ENCODE data around the gene PSMA2. TPM values are rescaled to one million over a fixed set of nuclear protein-coding genes. Genes with fewer than 3 reads are reported as not detected.
"Not testable (repeated sequence)": the region's sequence is repeated elsewhere in the genome, so short reads cannot be mapped to it uniquely, and the experiment has no call there.

Gene PSMA2
- total RNA-seq, 2 donors from 2014 or later = 42.1 to 49.8 TPM

DNA sequence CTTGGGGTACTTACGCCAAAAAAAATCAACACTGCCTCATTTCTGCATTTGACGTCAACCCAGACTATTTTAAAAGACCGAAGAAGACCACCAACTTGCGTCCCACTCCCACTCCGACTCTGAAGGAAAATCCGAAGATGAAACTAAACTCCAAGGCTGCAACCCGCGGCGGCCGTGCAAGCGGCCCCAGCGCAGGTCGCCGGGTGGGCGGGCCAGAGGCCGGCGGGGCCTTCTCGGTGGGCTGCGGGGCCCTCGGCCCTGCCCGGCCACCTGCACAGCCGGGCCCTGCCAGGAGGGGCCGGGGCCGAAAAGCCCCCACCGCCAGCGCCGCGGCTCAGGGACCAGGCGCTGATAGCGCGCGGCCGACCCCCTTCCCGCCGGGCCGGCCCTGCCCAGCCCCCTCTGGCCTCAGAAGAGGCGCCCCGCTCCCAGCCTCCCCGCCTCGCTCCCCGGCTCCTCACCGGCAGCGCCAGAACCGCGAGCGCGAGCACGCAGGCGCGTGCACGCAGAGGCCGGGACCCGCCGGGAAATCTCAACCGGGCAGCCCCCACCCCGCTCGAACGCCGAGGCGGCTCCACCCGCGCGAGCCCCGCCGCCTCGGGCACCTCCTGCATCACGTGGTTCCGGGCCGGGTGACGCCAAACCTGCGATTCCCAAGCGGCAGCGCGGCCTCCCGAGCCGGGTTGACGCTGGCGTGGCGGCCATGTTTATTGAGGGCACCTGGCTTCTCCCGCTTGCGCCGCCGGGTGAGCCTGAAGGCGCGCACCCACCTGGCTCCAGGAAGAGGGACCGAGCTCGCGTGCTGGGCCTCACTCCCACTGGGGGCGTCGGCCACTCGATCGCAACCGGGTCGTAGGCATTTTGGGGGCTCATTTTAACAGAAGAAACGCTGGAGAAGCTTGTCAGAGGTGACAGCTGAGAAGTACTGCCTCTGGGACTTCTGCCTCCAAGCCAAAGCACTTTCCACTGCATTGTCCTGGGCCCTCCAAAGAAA, 20.2 kb downstream of the PSMA2 start, which contains the start of gene C7orf25:
C7orf25 (minus strand) TSS at position 617 of the 994 bp plus-strand sequence. CDS start 1,170 bp downstream, outside the sequence.
- no peaks in the 10 kb centered on the region for H3K36me3 Mint-ChIP-seq (ENCODE audit: low read depth)
- peak within 1 kb of the TSS; percentile 92 for H3K4me3 Mint-ChIP-seq
- ATAC-seq (peak; percentile 95), DNase-seq (peak; percentile 95)
- H3K27me3 Mint-ChIP-seq = no peaks in the 10 kb centered on the region
- H3K4me1 Mint-ChIP-seq = peaks cover 15% of the 10 kb centered on the region
- no peaks in the 10 kb centered on the region for H3K9me3 ChIP-seq (ENCODE audit: control insufficient read depth, low read length, poor library complexity, severe bottlenecking)
- H3K27ac Mint-ChIP-seq = peak within 1 kb of the TSS; percentile 92

DNA sequence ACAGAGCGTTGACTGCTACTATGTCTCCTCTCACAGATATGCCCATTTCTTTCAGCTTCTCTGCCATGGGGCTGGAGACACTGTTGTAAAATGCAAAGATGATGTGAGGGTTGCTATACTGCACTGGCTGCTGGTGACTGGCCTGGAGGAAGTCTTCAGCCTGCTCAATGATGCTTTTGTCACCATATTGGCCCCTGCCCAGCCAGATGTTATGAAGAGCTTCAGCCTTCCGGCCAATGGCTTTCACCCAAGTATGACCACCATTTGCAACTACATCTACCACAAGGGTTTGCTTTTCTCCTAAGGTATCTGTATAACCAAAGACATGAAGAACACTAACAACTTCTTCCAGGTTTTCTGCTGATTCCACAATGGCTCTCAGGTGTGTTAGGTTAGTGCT, 21.7 kb downstream of the PSMA2 start:
- Mint-ChIP-seq H3K4me3 (peak overlapping the region; percentile 87), H3K27ac (no peak overlapping the region), H3K4me1 (peaks cover 15% of the 10 kb centered on the region), H3K27me3 (no peaks in the 10 kb centered on the region), H3K36me3 (ENCODE audit: low read depth) (no peaks in the 10 kb centered on the region)
- DNase-seq (no peak), ATAC-seq (no peak)
- no peaks in the 10 kb centered on the region for H3K9me3 ChIP-seq (ENCODE audit: control insufficient read depth, low read length, poor library complexity, severe bottlenecking)

DNA sequence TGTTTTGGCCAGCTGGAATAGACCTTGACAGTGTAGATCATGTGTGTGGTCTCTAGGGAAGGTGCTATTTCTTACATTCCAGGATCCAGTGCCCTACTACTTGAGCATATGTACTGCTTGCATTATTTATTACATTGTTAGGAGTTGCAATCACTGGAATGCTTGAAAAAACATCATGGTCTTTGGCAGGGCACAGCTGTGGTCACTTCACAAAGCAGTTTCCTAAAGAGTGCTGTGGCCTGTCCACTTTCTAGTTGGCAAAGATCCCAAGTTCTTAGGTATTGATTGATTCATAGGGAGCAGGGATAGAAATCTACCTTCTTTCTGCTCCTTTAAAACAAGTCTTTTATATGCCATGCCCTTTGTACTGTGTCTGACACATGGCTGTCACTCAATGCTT, 24.7 kb downstream of the PSMA2 start:
- Mint-ChIP-seq H3K27me3 (no peaks in the 10 kb centered on the region), H3K36me3 (ENCODE audit: low read depth) (no peaks in the 10 kb centered on the region), H3K27ac (peak overlapping the region; percentile 2), H3K4me3 (no peak overlapping the region), H3K4me1 (peaks cover 10% of the 10 kb centered on the region)
- ATAC-seq (no peak), DNase-seq (no peak)
- H3K9me3 ChIP-seq (ENCODE audit: control insufficient read depth, low read length, poor library complexity, severe bottlenecking) = no peaks in the 10 kb centered on the region

DNA sequence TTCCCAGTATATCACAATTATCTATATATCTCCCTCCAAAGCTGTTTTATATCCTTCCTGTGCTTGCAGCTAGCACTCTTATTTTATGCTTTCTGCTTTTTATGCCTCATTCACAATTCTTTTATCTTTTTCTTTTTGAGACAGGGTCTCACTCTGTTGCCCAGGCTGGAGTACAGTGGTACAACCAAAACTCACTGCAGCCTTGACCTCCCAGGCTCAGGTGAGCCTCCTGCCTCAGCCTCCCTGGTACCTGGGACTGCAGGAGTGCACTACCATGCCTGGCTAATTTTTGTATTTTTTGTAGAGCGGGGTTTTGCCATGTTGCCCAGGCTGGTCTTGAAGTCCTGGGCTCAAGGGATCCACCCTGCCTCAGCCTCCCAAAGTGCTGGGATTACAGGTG, 25.8 kb downstream of the PSMA2 start:
- no peaks in the 10 kb centered on the region for H3K9me3 ChIP-seq (ENCODE audit: control insufficient read depth, low read length, poor library complexity, severe bottlenecking)
- Mint-ChIP-seq H3K36me3 (ENCODE audit: low read depth) (no peaks in the 10 kb centered on the region), H3K27ac (no peak overlapping the region), H3K27me3 (no peaks in the 10 kb centered on the region), H3K4me3 (no peak overlapping the region), H3K4me1 (peaks cover 6% of the 10 kb centered on the region)
- DNase-seq = no peak
- no peak for ATAC-seq

DNA sequence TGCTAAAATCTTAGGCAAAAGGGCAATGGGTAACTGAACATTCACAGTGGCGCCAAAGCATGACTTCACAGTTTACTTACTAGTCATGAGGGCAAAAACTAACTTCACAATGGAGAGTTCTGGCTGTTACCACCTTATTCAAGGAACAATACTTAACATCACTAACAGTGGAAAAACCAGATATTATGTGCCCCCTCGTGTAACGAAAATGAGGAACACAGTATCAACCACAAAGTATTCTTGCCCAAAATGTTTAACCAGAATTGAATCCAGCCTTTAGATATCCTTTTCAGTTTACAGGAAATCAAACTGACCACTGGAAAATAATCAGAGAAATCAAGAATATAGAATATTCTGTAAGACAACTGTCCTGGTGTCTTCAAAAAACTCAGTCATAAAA, 29.6 kb downstream of the PSMA2 start:
- ATAC-seq = no peak
- H3K4me1 Mint-ChIP-seq = no peaks in the 10 kb centered on the region
- DNase-seq = no peak
- H3K27ac Mint-ChIP-seq = no peak overlapping the region
- H3K27me3 Mint-ChIP-seq = no peaks in the 10 kb centered on the region
- H3K36me3 Mint-ChIP-seq (ENCODE audit: low read depth) = no peaks in the 10 kb centered on the region
- no peak overlapping the region for H3K4me3 Mint-ChIP-seq
- no peaks in the 10 kb centered on the region for H3K9me3 ChIP-seq (ENCODE audit: control insufficient read depth, low read length, poor library complexity, severe bottlenecking)

DNA sequence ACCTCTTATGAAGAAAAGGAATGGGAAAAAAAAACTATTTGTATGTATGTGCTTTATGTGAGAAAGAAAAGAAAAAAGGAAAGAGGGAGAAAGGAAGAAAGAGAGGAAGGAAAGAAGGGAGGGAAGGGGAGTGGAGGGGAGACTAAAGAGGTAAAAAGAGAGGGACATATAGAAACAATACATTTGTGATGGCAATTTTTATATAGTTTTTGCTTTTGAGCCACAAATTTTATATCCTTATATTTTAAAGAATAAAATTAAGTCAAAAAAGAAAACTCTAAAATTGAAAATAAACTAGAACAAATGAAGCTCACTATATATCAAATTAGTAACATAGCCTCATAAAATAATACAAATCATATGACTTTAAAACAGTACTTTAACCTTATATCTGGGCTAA, 31.1 kb downstream of the PSMA2 start:
- H3K4me1 Mint-ChIP-seq = no peaks in the 10 kb centered on the region
- no peak for ATAC-seq
- H3K27me3 Mint-ChIP-seq = no peaks in the 10 kb centered on the region
- H3K4me3 Mint-ChIP-seq = no peak overlapping the region
- H3K36me3 Mint-ChIP-seq (ENCODE audit: low read depth) = no peaks in the 10 kb centered on the region
- no peaks in the 10 kb centered on the region for H3K9me3 ChIP-seq (ENCODE audit: control insufficient read depth, low read length, poor library complexity, severe bottlenecking)
- H3K27ac Mint-ChIP-seq = no peak overlapping the region
- DNase-seq = no peak

DNA sequence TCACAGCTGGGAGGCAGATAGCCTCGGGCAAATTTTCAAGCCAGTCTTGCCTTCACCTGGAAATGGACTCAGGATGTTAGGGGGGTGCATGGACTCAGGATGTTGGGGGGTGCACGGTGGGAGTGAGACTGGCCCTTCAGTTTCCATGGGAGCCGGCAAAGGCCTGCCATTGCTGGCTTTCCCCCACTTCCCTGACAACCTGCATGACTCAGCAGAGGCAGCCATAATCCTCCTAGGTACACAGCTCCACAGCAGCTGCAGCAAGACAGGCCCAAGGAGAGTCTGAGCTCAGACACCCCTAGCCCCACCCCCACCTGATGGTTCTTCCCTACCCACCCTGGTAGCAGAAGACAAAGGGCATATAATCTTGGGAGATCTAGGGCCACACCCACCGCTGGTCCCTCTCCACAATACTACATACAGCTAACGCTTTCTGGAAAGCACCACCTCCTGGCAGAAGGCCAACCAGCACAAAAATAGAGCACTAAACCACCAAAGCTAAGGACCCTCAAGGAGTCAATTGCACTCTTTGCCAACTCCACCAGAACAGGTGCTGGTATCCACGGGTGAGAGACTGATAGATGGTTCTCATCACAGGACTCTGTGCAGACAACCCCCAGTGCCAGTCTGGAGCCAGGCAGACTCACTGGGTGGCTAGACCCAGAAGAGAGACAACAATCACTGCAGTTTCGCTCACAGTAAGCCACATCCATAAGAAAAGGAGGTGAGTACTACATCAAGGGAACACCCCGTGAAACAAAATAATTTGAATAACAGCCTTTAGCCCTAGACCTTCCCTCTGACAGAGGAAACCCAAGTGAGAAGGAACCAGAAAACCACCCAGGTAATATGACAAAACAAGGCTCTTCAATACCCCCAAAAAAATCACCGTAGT, 38.4 kb downstream of the PSMA2 start:
- Mint-ChIP-seq H3K27me3 (peaks cover 5% of the 10 kb centered on the region), H3K27ac (no peak overlapping the region), H3K4me3 (no peak overlapping the region), H3K36me3 (ENCODE audit: low read depth) (no peaks in the 10 kb centered on the region), H3K4me1 (peaks cover 7% of the 10 kb centered on the region)
- H3K9me3 ChIP-seq (ENCODE audit: control insufficient read depth, low read length, poor library complexity, severe bottlenecking) = no peaks in the 10 kb centered on the region
- ATAC-seq (no peak), DNase-seq (no peak)

DNA sequence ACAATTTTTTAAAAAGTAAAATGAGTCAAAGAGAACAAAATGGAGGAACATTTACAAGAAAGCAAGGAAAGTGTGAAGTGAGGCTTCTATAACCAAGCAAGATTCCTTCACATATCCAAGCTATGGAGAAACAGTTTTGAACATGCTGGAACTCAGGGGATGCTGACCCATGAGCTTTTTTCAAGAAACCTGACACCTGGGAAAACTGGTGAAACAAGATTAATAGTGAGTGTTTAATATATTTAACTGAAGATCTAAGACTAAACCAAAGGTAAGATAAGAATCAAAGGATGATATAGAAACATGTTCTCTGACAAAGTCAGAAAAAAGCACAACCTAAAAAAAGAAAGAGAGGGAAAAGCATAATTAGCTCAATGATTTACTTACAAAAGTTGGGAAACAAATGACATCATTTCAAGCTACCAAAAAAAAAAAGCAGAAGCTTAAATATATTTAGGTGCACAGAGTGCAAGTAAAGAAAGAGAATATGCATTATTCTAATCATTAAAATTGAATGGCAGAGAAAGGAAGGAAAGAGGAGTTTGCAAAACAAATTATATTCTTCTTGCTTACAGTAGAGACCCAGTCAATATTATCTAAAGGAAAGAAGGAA, 45.0 kb downstream of the PSMA2 start:
- H3K27ac Mint-ChIP-seq = peak overlapping the region; percentile 95
- H3K9me3 ChIP-seq (ENCODE audit: control insufficient read depth, low read length, poor library complexity, severe bottlenecking) = no peaks in the 10 kb centered on the region
- H3K27me3 Mint-ChIP-seq = peaks cover 11% of the 10 kb centered on the region
- H3K4me3 Mint-ChIP-seq = peak overlapping the region; percentile 90
- DNase-seq (no peak), ATAC-seq (no peak)
- H3K36me3 Mint-ChIP-seq (ENCODE audit: low read depth) = peaks cover 3% of the 10 kb centered on the region
- peaks cover 20% of the 10 kb centered on the region for H3K4me1 Mint-ChIP-seq

DNA sequence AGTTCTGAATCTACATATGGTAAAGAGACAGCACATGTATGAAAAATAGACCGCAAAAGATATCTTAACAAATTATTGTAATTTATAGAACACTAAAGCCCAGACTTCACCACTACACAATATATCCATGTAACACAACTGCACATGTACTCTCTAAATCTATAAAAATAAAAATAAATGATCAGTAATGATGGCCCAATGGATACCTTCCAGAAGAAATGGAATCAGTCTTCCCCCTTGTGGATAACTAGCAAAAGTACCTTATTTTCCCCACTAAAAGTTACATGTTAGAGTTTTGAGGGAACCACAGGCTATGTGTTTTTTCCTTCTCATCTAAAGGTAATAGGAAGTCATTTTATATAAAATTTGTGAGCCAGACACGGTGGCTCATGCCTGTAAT, 45.8 kb downstream of the PSMA2 start:
- Mint-ChIP-seq H3K27me3 (peaks cover 11% of the 10 kb centered on the region), H3K4me3 (no peak overlapping the region), H3K4me1 (peaks cover 20% of the 10 kb centered on the region), H3K27ac (no peak overlapping the region), H3K36me3 (ENCODE audit: low read depth) (peaks cover 3% of the 10 kb centered on the region)
- no peaks in the 10 kb centered on the region for H3K9me3 ChIP-seq (ENCODE audit: control insufficient read depth, low read length, poor library complexity, severe bottlenecking)
- DNase-seq (no peak), ATAC-seq (no peak)

DNA sequence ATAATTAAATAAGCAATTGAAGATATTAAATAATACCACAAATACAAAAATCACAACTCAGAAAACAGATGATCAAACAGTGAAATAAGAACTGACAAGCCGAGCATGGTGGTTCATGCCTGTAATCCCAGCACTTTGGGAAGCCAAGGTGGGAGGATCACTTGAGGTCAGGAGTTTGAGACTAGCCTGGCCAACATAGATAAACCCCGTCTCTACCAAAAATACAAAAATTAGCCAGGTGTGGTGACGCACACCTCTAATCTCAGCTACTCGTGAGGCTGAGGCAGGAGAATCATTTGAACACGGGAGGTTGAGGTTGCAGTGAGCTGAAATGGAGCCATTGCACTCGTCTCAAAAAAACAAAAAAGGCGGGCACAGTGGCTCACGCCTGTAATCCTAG, 46.8 kb downstream of the PSMA2 start:
- peaks cover 11% of the 10 kb centered on the region for H3K27me3 Mint-ChIP-seq
- H3K27ac Mint-ChIP-seq = peak overlapping the region; percentile 70
- peaks cover 20% of the 10 kb centered on the region for H3K4me1 Mint-ChIP-seq
- ATAC-seq; H3K36me3 Mint-ChIP-seq (ENCODE audit: low read depth); H3K4me3 Mint-ChIP-seq; H3K9me3 ChIP-seq (ENCODE audit: control insufficient read depth, low read length, poor library complexity, severe bottlenecking); DNase-seq: not testable (repeated sequence)

DNA sequence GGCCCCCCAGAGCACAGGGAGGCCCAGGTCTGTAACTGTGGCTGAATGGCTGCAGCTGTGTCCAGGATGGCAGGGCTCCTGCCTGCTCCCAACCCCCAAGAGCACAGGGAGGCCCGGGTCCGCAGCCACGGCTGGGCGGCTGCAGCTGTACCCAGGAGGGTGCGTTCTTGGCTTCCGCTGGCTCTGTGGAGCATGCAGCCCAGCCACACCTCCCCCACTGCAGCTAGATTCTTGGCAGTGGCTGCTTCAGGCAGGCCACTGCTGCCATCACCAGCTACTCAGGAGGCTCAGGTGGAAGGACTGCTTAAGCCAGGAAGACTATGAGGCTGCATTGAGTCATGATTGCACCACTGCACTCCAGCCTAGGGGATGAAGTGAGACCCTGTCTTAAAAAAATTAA, 48.0 kb downstream of the PSMA2 start:
- Mint-ChIP-seq H3K4me1 (peaks cover 16% of the 10 kb centered on the region), H3K4me3 (no peak overlapping the region), H3K36me3 (ENCODE audit: low read depth) (peaks cover 3% of the 10 kb centered on the region), H3K27me3 (peaks cover 17% of the 10 kb centered on the region), H3K27ac (no peak overlapping the region)
- no peak for ATAC-seq
- no peaks in the 10 kb centered on the region for H3K9me3 ChIP-seq (ENCODE audit: control insufficient read depth, low read length, poor library complexity, severe bottlenecking)
- no peak for DNase-seq

DNA sequence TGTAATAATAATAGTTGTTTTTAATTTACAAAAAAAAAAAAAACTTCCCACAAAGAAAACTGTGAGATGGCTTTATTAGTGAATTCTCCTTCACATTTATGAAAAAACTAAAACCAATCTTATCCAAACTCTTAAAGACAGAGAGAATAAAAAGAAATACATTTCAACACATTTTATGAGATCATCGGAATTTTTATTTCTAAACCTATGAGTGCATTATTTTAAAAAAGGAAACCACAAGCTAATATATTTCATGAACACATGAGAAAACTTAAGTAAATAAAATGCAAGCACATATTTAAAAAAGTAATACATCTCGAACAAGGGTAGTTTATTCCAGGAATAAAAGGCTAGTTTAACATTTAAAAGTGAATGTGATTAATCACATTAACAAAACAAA, 51.6 kb downstream of the PSMA2 start:
- no peak overlapping the region for H3K27ac Mint-ChIP-seq
- peaks cover 21% of the 10 kb centered on the region for H3K27me3 Mint-ChIP-seq
- no peaks in the 10 kb centered on the region for H3K4me1 Mint-ChIP-seq
- H3K9me3 ChIP-seq (ENCODE audit: control insufficient read depth, low read length, poor library complexity, severe bottlenecking) = no peaks in the 10 kb centered on the region
- H3K36me3 Mint-ChIP-seq (ENCODE audit: low read depth) = no peaks in the 10 kb centered on the region
- no peak for DNase-seq
- ATAC-seq = no peak
- H3K4me3 Mint-ChIP-seq = no peak overlapping the region

DNA sequence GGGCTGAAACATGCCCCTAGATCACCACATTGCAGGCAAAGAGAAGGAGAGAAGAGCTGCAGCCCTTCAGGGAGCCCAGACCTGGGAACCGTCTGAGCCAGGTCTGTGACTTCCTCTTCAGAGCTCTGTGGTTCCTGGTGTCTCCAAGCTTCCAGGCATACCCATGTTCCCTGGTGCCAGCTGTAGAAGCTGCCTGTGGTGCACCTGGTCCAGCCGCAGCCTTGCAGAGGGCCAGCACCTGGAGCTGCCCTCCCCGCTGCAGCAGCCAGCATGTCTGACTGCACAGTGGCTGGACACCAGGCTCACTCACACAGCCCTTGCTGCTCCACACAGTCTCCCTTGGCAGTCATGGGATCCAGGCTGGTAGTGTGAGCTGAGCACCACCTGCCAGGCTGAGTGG, 53.7 kb downstream of the PSMA2 start:
- H3K36me3 Mint-ChIP-seq (ENCODE audit: low read depth) = no peaks in the 10 kb centered on the region
- H3K9me3 ChIP-seq (ENCODE audit: control insufficient read depth, low read length, poor library complexity, severe bottlenecking) = no peaks in the 10 kb centered on the region
- H3K4me3 Mint-ChIP-seq = no peak overlapping the region
- DNase-seq (no peak), ATAC-seq (no peak)
- no peak overlapping the region for H3K27ac Mint-ChIP-seq
- H3K4me1 Mint-ChIP-seq = no peaks in the 10 kb centered on the region
- peaks cover 27% of the 10 kb centered on the region for H3K27me3 Mint-ChIP-seq

Data from T-helper 17 cell (primary cell).